Measurements from ENCODE around the gene MACROD2.
"Not testable (repeated sequence)": the region's sequence is repeated elsewhere in the genome, so short reads cannot be mapped to it uniquely, and the experiment has no call there.

The MACROD2 gene

DNA sequence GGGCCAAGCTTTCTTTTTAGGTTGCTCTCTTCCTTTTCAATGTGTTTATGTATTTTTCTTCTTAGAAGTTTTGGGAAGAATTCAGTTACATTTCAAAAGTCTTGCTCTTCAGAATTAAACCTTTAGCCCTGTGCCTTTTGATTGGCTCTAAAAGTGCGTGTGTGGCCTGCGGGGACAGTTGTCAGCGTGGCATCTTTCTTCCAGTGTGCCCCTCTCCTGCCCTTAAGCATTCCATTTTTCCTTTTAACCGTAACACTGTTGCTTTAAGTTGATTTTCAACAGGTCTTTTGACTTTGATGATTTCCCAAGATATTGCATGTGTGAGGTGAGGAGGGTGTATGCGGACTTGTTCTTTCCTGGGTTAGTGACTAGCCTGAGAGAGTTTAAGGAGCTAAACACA, 1341.2 kb downstream of the MACROD2 start:
- DNase-seq = no peak

DNA sequence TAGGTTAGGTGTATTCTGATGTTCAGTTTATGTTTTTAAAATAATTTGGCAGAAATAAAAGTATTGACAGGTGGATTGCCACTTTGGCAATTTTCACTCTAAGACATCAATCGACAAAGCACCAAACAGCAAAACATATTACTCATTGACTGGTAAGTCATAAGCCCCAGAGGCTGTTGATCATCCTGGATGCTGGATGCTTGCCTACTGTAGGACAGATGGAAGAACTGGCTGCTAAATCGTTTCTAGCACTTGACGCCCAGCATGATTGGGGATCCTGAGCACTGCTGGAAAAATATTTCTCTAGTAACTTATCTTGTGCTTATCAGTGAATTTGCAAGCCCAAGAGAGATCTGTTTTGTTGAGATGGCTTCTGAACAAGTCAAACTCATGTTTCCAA, 1343.9 kb downstream of the MACROD2 start:
- no peak for DNase-seq

DNA sequence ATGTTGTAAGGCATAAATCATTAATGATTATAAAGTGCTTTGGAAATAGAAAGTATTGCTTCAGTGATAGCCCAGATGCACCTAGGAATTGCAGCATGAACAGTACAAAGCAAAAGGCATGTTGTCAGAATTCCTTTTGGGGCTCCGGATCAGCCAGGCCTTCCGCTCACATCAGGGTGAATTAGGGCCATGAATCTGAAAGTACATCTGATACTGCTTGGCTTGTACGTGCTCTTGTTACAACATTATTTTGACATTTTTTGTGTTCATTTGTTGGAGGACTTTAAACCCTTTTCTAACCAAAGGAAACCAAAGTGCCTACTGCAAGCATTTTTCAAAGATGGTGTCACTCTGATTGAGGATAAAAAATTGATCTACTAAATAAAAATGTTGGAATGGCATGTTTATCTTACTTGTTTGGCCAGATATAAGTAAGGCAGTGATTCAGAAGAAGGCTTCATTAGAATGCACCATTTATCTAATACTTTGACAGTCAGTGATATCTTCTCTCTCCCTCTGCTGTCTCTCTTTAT, 1347.7 kb downstream of the MACROD2 start:
- no peak for DNase-seq

DNA sequence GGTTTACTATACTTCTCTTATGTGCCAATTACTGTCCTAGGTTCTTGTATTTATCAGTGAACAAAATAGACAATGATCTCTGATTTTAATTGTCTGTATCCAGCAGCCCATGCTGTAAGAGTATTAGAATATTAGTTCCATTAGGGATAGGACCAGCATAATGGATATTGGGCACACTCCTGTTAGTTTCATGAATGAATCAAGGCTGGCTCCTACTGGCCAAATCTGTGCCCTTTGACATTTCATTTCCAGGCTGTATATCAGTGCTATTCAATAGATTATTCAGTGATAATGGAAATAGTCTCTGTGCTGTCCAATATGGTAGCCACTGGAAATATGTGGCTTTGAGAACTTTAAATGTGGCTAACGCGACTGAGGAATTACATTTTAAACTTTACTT, 1350.0 kb downstream of the MACROD2 start:
- peak; percentile 3 for DNase-seq

DNA sequence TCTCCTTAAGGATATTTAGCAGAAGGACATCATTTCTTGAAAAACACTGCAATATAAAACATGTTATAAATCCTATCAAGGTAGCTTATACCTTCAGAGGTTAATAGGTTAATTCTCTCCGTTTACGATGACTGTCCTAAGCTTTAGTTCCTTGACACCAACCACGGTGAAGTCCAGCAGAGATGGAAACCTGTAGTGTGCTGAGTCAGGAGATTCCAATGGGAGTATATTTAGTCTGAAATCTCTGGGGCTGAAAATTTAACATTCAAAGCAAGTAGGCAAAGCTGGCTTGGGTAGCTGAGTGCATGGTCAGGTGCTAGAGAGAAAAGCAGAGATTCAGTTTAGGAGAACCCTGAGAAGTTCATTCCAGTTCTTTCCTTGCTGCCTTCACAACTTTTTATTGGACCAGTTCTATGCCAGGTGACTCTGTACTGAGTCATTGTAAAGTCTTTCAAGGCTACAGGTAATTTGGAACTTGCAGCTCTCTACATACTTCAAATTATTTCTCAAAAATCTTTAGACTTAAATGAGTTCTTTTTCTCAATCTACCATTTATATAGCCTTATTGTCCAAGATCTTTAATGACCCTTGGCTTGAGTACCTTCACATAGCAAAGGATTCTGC, 1351.5 kb downstream of the MACROD2 start:
- no peak for DNase-seq

DNA sequence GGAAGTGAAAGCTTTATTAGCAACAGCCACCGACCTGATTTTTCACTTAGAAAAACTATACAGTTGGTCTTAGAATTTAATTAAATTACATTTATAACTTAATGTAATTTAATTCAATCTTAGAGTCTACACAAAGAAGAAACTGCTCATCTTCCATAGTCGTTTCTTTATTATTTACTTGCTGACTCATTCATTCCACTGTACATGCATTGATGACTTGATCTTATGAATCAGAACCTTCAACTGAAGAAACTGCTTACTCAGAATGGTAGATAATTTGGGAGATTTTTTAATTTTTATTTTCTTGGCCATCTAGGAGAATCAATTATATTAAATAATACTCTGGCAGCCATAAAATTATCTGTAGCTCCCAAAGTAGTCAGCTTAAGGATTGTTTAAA, 1363.7 kb downstream of the MACROD2 start:
- DNase-seq = no peak

DNA sequence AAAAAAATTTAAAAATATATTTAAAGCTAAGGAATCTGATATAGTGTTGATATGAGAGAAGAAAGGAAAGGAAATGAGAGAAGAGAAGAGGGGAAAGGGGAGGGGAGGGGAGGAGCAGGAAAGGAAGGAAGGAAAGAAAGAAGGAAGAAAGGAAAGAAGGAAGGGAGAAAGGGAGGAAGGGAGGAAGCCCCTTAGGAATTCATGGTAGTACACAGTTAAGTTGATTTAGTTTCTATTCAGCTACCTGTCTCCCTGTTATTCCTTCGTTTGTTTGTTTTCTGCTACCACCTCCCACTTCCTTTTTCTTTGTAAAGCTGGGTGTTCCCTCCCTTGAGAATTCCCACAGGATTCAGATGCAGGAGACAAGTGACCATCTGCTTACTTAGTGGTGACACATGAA, 1367.5 kb downstream of the MACROD2 start:
- no peak for DNase-seq

DNA sequence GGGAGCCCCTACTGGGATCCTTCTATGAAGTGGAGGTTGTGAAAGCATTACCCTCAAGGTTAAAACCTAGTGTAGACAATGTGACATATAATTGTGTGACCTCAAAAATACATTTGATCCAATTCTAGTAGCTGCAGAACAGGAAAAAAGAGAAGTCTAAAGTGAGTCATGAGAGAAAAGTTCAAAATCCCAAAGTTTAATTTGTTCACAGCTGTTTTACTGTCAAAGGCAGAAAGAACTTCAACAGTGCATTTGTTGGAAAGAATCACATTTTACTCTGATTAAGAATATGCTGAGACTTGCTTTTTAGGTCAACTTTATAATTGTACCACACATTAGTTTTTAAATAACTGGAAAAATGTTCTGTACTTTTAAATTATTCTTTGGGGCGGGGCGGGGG, 1369.5 kb downstream of the MACROD2 start:
- DNase-seq = no peak

DNA sequence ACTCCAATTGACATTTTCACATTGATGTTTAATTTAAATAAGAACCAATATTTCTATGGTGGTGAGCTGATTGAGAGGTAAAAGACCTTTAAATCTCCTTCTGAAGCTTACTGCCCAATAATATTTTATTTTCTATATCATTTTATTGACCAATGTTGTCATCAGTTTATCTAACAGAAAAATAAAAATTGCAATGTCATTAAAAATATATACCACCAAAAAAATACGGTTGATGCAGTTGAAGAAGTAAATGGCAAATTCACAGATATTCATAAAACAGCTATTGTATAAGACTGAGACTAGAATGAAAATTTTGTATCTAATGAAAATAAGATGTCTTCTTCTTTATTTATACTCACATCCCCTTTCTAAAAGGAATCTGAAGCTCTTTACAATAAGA, 1375.1 kb downstream of the MACROD2 start:
- DNase-seq = no peak

DNA sequence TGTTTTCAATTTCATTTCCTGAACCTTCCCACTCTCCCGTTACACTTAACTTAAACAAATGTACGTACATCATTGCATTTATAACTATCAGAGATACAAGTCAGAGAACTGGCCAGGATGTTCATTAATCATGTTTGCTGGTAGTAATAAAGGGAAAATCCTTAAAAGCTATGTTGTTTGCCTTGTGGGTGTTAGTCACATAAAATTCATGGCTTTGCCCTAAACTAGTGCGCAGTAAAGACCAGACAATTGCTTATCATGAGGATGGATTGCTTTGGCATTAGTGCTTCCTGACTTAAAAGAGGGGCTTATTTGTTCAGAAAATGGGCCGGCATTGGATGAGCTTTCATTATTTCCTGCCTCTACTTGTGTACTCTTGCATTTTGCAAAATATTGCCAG, 1379.4 kb downstream of the MACROD2 start:
- no peak for DNase-seq

DNA sequence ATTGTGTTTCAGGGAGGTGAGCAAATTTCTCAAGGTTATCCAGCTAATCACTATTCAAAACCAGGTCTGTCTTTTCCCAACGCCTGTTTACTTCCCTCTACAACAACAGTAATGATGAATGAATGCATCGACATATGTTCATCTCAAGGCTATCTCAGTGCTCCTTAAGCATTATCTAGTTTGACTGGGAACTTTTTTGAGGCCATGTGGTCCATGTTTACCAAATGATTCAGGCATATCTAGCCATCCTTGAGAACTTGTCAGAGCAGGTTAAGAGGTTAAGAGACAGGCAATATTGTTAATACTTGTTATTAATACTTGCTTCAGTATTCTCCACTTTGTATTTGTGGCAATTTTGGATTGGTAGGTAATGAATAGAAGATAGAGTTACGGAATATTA, 1380.5 kb downstream of the MACROD2 start:
- DNase-seq = no peak

DNA sequence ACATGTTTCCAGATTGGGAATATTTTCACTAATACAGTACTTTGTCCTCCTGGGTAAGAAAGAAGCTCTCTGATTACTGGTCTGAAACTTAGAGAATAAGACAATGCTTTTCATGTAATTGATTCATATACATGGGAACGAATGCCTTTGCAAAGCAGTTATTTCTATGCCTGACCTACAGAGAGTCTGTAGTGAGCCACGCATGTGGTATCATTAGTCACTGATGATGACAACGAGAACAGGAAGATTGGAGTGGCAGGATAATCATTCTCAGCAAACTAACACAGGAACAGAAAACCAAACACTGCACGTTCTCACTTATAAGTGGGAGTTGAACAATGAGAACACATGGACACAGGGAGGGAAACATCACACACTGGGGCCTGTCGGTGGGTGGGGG, 1382.3 kb downstream of the MACROD2 start:
- not testable (repeated sequence) for DNase-seq

DNA sequence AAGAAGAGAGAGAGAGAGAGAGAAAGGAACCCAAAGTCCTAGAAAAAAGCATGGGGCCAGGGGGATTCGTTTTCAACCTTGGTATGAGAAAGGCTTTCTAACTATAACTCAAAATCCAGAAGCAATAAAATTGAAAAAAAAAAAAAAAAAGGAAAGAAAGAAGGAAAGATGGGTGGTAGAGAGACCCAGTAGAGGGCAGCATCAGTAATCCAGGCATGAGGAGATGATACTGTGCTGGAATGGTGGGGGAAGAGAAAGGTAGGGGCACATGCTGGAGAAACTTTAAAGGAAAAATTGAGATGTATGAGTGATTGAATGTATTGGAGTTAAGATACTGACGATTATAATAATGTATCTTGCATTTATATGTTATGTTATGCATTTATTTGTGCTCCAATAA, 1382.8 kb downstream of the MACROD2 start:
- no peak for DNase-seq

DNA sequence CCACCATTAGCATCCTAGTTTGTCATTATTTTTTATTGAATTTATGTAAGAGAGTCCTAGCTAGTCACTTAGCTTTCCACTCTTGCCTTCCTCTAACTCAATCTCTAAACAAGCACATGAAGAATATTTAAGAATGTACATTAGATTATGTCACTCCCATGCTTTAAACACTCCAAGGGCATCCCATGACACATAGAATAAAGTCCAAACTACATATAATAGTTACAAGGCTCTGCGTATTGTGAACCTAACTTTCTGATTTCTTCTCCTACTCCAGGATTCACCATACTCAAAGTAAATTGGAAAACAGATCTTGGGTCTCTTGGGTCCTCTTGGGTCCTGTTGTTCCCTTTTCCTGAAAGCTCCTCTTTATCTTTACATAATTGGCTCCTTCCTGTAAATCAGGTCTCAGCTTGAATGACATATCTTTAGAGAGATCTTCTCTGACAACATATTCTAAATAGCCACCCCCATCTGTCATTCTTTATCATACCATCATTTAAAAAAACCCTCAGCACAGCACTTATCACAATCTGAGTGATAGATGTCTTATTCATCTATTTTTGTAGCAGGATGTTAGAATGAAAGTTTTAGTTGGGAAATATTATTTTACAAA, 1384.5 kb downstream of the MACROD2 start:
- no peak for DNase-seq

DNA sequence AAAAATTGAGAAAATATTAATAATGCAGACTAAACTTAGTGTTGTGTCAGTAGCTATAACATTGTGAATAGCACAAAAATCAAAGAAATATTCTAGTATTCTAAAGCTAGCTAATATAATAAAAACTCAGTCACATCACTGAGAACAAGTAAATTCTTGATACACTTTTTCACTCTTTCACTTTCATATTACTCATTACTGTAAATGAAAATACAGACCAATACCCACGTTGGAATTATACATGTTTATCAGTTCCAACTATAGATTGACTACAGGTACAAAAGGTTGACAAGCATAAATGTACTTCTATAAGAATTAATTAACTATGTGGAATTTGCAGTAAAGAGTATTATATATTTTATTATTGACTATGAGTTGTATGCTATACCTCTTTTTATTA, 1385.5 kb downstream of the MACROD2 start:
- no peak for DNase-seq

DNA sequence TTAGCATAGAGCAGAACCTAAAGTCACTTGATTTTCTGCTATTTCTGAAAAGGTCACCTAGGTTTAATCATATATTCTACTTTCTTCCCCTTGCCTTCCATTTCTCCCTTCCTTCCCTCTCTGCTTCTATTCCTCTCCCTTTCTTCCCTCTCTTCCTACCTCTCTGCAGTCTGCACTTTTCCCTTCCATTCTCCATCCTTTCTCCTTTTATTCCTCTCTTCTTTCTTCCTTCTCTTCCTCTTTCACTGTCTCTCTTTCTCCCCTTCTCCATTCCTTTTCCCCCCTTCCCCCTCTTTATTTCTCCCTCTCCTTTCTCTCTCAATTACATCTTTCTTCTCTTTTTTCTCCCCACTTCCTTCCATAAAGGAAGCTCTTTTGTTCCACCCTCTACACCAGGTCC, 1391.9 kb downstream of the MACROD2 start:
- DNase-seq = no peak

DNA sequence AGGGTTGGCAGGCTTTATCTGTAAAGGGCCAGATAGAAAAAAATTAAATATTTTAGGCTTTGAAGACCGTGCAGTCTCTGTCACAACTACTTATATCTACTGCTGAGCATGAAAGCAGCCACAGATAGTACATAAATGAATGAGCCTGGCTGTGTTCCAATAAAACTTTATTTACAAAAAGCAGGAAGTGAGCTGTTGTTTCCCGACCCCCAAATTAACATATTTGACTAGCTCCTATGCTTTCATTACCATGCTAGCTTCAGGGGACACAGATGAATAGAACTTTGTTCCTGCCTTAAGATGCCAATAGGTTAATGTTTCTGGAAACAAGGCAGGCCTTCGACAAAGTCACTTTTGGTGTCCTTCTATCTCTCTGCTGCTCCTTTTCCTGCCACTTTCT, 1400.1 kb downstream of the MACROD2 start:
- DNase-seq = no peak

DNA sequence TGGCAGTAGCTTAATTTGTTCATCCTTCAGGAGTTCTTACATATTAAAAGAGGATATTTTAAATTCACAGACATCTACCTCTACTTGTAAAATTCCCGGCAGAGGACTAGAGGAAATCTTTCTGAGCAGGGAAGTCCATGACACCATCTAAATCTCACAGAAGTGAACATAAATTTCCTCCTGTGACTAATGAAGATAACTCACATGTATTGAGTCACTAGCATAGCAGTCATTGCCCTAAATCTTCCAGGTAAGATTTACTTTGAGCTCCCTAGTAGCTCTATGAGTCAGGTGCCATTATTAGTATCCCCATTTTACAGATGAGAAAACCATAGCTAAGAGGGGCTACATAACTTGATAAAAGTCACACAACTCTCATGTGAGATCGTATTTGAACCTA, 1400.7 kb downstream of the MACROD2 start:
- DNase-seq = no peak

DNA sequence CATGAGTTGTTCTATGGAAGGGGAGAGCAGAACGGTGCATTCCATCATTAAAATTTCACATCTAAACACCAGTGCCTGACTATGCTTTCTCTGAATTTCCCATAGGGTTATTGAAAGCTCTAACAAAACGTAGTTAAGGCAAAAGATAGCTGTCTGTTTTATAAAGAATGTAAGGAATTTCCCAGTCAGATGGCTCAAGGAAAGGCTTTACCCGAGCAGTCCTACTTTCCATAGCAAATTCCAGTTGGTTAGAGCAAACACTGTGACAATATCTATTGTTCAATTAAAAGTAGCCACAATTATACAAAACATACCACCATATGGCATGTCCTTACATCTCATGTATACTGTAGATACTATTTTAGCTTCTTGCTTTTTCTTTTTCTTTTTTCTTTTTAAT, 1401.6 kb downstream of the MACROD2 start:
- no peak for DNase-seq

DNA sequence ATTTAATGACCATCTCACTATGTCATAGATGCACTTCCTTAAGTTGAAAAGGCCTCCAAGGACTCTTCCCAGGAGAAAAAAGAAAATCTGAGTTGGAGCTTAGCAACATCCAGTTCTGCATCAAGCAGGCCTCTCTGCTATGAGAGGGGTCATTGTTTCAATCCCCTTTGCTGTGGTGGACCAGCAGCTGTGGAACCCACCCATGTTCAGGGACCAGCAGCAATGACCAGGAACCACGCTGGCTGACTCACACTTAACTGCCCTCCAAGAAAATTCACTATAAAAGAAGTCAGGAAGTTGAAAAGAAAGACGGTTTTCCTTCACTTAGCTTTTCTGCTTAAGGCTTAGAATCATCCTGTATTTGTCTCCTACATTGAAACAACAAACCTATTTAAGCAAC, 1404.5 kb downstream of the MACROD2 start:
- no peak for DNase-seq

DNA sequence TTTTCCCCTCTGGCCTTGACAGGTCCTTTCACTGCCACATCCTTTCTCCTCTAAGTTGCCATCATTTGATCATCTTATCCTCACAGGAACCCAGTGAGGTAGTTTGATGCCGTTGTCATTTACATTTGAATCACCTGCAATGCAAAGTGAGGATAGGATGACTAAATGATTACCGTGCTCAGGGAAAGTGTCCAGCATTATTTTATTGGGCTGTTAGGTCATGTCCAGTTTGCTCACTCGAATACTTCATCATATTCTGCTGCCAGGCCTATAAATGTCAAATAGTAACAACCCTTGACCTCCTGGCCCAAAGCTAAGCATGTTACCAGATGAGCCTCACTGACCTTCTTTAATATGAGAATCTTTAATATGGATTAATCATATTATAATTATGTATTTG, 1410.8 kb downstream of the MACROD2 start:
- no peak for DNase-seq

DNA sequence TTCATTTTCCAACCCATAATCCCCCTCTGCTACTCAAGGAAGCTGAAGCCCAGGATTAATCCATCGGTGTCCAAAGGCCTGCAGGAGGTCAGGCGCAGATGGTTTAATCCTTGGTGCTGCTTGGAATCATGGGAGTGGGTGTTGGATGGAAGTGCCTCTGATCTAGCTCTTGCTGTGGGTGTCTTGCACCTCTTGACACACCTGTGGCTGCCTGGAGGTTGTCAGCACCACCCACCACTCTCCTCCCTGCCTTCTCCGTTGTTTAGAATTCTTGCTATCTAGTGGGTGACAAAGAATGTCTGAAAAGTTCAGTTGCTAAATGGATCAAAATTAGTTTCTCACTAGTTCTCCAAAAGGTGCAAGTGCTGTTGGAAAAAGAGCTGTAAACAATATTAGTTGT, 1416.5 kb downstream of the MACROD2 start:
- DNase-seq = no peak

DNA sequence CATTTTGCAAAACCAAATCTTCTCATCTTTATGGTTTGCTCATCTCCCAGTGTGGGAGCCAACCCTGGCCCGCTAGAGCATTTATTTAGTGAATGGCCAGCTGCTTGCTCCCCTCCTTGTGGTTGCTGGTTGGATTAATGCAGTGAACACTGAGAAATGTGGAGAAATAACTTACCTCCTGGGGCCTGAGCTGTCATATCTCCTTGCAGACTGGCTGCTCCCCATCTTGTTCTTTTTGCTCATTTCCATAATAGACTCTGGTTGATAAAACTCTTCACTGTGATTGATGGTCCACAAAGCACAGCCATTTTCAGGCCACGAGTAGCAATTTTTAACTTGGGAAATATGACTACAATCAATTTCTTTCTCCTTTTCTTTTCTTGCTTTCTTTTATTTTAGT, 1420.6 kb downstream of the MACROD2 start:
- no peak for DNase-seq

DNA sequence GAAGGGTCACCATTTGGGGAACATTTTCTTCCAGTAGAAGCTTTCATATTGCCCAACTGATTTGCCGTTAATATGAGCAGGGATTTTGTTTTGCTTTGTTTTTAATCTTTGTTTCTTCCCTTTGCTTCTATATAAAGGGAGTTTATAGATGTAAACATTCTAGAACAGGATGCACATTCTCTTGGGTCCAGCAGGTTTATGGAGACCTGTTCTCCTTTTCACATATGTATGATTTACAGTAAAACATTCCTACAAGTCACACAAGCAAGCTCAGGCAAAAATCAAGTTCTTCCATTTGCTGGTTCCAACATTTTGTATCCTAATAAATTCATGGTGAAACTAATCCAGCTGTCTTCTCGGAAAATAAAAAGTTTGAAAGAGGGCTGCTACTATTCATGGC, 1424.5 kb downstream of the MACROD2 start:
- no peak for DNase-seq

DNA sequence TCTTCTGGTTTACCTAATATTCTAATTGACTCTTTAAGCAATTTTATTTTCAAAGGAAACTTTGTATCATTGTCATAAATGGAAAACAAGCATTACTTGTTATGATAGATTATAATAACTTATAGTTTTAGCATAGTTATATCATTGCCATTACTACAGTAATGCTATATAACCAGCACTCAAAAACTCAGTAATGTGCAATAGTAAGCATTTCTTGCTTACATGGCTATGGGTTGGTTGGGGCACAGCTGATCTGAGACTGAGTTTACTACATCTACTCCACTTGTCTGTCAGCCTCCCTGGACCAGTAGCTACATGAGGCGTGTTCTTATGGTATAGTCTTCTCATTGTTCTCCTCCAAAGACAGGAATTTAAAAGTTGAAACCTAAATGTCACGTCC, 1427.7 kb downstream of the MACROD2 start:
- no peak for DNase-seq
